ENCODE measurements around the gene PLEKHA7. TPM values are rescaled to one million over a fixed set of nuclear protein-coding genes. Genes with fewer than 3 reads are reported as not detected.

The PLEKHA7 gene
- total RNA-seq, 1 donor from 2014 or later = 77.1 TPM

DNA sequence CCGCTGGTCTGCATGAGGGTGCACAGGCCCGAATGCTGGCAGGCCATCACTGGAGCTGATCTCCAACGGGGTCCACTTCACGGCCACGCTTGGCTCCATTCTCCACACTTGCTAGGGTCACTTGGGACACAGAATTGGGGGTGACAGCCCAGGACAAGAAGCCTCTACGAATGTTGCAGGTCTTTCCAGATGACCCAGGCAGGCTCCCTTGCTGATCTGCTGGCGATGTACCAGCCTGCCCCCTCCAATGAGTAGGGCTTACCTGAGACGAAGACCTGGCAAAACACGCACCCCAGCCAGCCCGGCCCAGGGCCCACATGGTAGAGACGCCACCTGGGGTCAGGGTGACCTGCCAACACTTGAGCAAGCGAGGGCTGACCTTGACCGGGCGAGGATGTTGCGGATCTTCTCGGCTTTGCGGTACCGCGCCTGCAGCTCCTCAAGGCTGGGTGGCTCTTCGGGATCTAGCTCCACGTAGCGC is 230.9 kb downstream of the PLEKHA7 start:
- Mint-ChIP-seq H3K27ac (no peak overlapping the region), H3K9me3 (ENCODE audit: low read depth) (no peaks in the 10 kb centered on the region), H3K36me3 (ENCODE audit: insufficient read depth) (peaks cover 15% of the 10 kb centered on the region), H3K4me1 (ENCODE audit: low read depth) (peaks cover 25% of the 10 kb centered on the region), H3K27me3 (no peaks in the 10 kb centered on the region), H3K4me3 (ENCODE audit: low read depth) (no peak overlapping the region)
- TF ChIP-seq, protein P1, sequence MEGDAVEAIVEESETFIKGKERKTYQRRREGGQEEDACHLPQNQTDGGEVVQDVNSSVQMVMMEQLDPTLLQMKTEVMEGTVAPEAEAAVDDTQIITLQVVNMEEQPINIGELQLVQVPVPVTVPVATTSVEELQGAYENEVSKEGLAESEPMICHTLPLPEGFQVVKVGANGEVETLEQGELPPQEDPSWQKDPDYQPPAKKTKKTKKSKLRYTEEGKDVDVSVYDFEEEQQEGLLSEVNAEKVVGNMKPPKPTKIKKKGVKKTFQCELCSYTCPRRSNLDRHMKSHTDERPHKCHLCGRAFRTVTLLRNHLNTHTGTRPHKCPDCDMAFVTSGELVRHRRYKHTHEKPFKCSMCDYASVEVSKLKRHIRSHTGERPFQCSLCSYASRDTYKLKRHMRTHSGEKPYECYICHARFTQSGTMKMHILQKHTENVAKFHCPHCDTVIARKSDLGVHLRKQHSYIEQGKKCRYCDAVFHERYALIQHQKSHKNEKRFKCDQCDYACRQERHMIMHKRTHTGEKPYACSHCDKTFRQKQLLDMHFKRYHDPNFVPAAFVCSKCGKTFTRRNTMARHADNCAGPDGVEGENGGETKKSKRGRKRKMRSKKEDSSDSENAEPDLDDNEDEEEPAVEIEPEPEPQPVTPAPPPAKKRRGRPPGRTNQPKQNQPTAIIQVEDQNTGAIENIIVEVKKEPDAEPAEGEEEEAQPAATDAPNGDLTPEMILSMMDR (IDR thresholded peaks at IDR 0.05; ENCODE audit: unreplicated experiment) = no peak
- DNase-seq (ENCODE audit: low spot score, unreplicated experiment) = no peak

DNA sequence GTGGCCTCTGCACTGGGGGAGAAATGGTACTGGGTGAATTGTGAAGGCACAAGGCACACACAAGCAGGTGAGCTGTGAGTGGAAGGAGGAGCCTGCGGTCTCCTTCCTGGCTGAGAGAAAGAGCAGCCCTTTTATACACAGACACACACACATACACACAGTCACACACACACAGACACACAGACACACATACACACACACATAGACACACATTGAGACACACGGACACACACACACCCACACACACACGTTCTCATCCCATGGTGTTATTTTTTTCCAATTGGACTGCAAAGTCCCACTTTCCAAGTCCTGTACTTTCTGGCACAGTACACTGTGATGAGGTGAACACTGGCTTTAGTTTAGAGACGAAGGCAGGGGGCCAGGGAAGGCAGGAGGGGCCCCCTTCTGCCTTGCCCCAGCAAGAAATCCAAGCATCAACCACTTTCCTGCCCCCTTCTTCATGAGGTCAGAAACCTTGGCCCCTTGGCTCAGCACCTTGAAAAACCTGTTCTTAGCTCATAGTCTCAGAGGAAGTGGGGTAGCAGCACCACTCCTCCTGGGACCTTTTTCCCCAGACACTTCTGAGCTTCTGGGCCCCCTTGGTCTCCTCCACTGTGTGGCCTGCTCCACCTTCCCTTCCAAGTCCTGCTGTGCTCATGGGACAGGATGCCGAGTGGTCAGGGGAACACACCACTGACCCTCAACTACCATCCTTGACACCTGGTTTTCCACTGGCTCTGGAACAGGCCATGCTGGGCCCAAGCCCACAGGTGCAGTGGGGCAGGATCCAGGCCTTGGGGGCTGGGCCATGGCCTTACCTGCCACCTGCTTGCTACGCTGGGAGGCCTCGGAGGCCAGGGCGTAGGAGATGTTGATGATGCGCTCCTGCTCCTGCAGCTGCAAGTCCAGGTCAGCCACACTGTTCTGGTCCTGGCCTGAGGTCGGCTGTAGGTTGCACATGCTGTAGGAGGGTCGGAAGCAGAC is 232.0 kb downstream of the PLEKHA7 start:
- no peaks in the 10 kb centered on the region for H3K9me3 Mint-ChIP-seq (ENCODE audit: low read depth)
- TF ChIP-seq, protein P1 (IDR thresholded peaks at IDR 0.05; ENCODE audit: unreplicated experiment) = no peak
- no peak for DNase-seq (ENCODE audit: low spot score, unreplicated experiment)
- peaks cover 18% of the 10 kb centered on the region for H3K4me1 Mint-ChIP-seq (ENCODE audit: low read depth)
- no peaks in the 10 kb centered on the region for H3K27me3 Mint-ChIP-seq
- peaks cover 14% of the 10 kb centered on the region for H3K36me3 Mint-ChIP-seq (ENCODE audit: insufficient read depth)
- no peak overlapping the region for H3K4me3 Mint-ChIP-seq (ENCODE audit: low read depth)
- H3K27ac Mint-ChIP-seq = peak overlapping the region; percentile 56

GRCh38 chr11:16780698-16781550 is 233.3 kb downstream of the PLEKHA7 start:
- H3K36me3 Mint-ChIP-seq (ENCODE audit: insufficient read depth) = peaks cover 15% of the 10 kb centered on the region
- no peaks in the 10 kb centered on the region for H3K27me3 Mint-ChIP-seq
- H3K9me3 Mint-ChIP-seq (ENCODE audit: low read depth) = no peaks in the 10 kb centered on the region
- TF ChIP-seq, protein P1 (IDR thresholded peaks at IDR 0.05; ENCODE audit: unreplicated experiment) = no peak
- no peak overlapping the region for H3K27ac Mint-ChIP-seq
- no peak overlapping the region for H3K4me3 Mint-ChIP-seq (ENCODE audit: low read depth)
- H3K4me1 Mint-ChIP-seq (ENCODE audit: low read depth) = peaks cover 10% of the 10 kb centered on the region
- DNase-seq (ENCODE audit: low spot score, unreplicated experiment) = no peak

DNA sequence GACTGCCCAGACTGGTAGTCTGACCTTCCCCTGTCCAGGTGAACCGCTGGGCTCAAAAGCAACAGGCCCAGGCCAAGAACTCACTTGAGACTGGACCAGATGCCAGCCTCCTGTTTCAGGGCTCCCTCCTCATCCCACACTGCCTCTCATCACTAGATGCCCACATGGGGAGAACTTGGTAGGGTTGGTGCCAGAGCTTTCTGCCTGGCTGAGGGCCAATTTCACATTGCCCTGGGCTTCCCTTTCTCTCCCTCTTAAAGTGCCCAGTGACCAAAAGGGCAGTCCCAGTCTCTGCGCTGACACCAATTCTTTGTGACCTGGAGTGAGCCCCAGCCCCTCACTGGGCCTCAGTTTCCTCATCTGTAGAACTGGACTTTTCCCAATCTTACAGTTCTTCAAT is 234.1 kb downstream of the PLEKHA7 start:
- Mint-ChIP-seq H3K36me3 (ENCODE audit: insufficient read depth) (peaks cover 15% of the 10 kb centered on the region), H3K4me3 (ENCODE audit: low read depth) (no peak overlapping the region), H3K9me3 (ENCODE audit: low read depth) (no peaks in the 10 kb centered on the region), H3K4me1 (ENCODE audit: low read depth) (peaks cover 14% of the 10 kb centered on the region), H3K27me3 (no peaks in the 10 kb centered on the region), H3K27ac (no peak overlapping the region)
- no peak for DNase-seq (ENCODE audit: low spot score, unreplicated experiment)
- TF ChIP-seq, protein P1 (IDR thresholded peaks at IDR 0.05; ENCODE audit: unreplicated experiment) = no peak

GRCh38 chr11:16779436-16779835 is 234.8 kb downstream of the PLEKHA7 start:
- H3K9me3 Mint-ChIP-seq (ENCODE audit: low read depth) = no peaks in the 10 kb centered on the region
- H3K27me3 Mint-ChIP-seq = no peaks in the 10 kb centered on the region
- TF ChIP-seq, protein P1 (IDR thresholded peaks at IDR 0.05; ENCODE audit: unreplicated experiment) = no peak
- DNase-seq (ENCODE audit: low spot score, unreplicated experiment) = no peak
- H3K27ac Mint-ChIP-seq = no peak overlapping the region
- H3K36me3 Mint-ChIP-seq (ENCODE audit: insufficient read depth) = peaks cover 13% of the 10 kb centered on the region
- peaks cover 21% of the 10 kb centered on the region for H3K4me1 Mint-ChIP-seq (ENCODE audit: low read depth)
- H3K4me3 Mint-ChIP-seq (ENCODE audit: low read depth) = no peak overlapping the region
